Activated CD8-positive, alpha-beta memory T cell treated with anti-CD3 and anti-CD28 coated beads, Interleukin-2, amount 50 U/mL, for 24 hours (primary cell): ENCODE measurements around the gene CEACAM16.
"Not testable (repeated sequence)": the region's sequence is repeated elsewhere in the genome, so short reads cannot be mapped to it uniquely, and the experiment has no call there.

ENCODE experiments used
- DNase-seq: peaks from one replicate; pipeline ENCODE4 v3.0.0-alpha.2; 2020; ENCODE audit errors: extremely low read depth

The CEACAM16 gene

GRCh38 chr19:44698492-44699201 is at the start of gene CEACAM16:
TSS of gene CEACAM16 (plus strand) at chr19:44699151. CDS start at chr19:44701457, 2,306 bp downstream.
- no peak for DNase-seq

GRCh38 chr19:44649578-44650145 is 49.3 kb upstream of the CEACAM16 start:
- no peak for DNase-seq

- DNase-seq = no peak
Measured at GRCh38 chr19:44653343-44653742, 45.6 kb upstream of the CEACAM16 start.

GRCh38 chr19:44653977-44654774 is 44.8 kb upstream of the CEACAM16 start:
- peak; percentile 27 for DNase-seq

GRCh38 chr19:44657211-44657921 is 41.6 kb upstream of the CEACAM16 start:
- peak; percentile 38 for DNase-seq

GRCh38 chr19:44658069-44658733 is 40.8 kb upstream of the CEACAM16 start:
- no peak for DNase-seq

GRCh38 chr19:44660081-44660480 is 38.9 kb upstream of the CEACAM16 start:
- DNase-seq = no peak

- no peak for DNase-seq
Measured at GRCh38 chr19:44661205-44661604, 37.7 kb upstream of the CEACAM16 start.

GRCh38 chr19:44661904-44662303 is 37.0 kb upstream of the CEACAM16 start:
- DNase-seq = no peak

- no peak for DNase-seq
Measured at GRCh38 chr19:44662691-44663385, 36.1 kb upstream of the CEACAM16 start.

GRCh38 chr19:44663996-44664395 is 35.0 kb upstream of the CEACAM16 start:
- DNase-seq = no peak

- no peak for DNase-seq
Measured at GRCh38 chr19:44664976-44665375, 34.0 kb upstream of the CEACAM16 start.

GRCh38 chr19:44666852-44667556 is 31.9 kb upstream of the CEACAM16 start:
- no peak for DNase-seq

- no peak for DNase-seq
Measured at GRCh38 chr19:44668985-44669764, 29.8 kb upstream of the CEACAM16 start.

GRCh38 chr19:44670027-44670426 is 28.9 kb upstream of the CEACAM16 start:
- not testable (repeated sequence) for DNase-seq

- DNase-seq = no peak
Measured at GRCh38 chr19:44671400-44671799, 27.6 kb upstream of the CEACAM16 start, which contains the start of gene CEACAM19. TSS of gene CEACAM19 (plus strand) at chr19:44671482. CDS start at chr19:44671932, 450 bp downstream.

GRCh38 chr19:44672226-44672625 is 26.7 kb upstream of the CEACAM16 start:
- DNase-seq = no peak

GRCh38 chr19:44673510-44673909 is 25.4 kb upstream of the CEACAM16 start:
- DNase-seq = no peak

- DNase-seq = no peak
Measured at GRCh38 chr19:44675521-44675920, 23.4 kb upstream of the CEACAM16 start.
